Mucosa of rectum (tissue), 2 donors: ENCODE results near the gene PRDM5.

Source experiments
- H3K27ac ChIP-seq, 2 donors: one replicate each; pipeline ENCODE4 v1.7.0; 2013; ENCODE audit warnings: inconsistent platforms in 2 of 2, low read depth in 2 of 2, low read length in 2 of 2
- H3K27me3 ChIP-seq, 2 donors: one replicate each; pipeline ENCODE4 v1.7.0; 2013; ENCODE audit warnings: low read length in 2 of 2; ENCODE audit not compliant: control insufficient read depth in 2 of 2, insufficient read depth in 2 of 2
- H3K36me3 ChIP-seq, 2 donors: one replicate each; pipeline ENCODE4 v1.7.0; 2013; ENCODE audit warnings: low read length in 2 of 2; ENCODE audit not compliant: control insufficient read depth in 2 of 2, insufficient read depth in 2 of 2
- H3K4me1 ChIP-seq, 2 donors: one replicate each; pipeline ENCODE4 v1.7.0; 2013; ENCODE audit warnings: low read length in 2 of 2, mild to moderate bottlenecking in 1 of 2; ENCODE audit not compliant: control insufficient read depth in 2 of 2, insufficient read depth in 2 of 2
- H3K4me3 ChIP-seq, 2 donors: one replicate each; pipeline ENCODE4 v1.7.0; 2013; ENCODE audit warnings: low read length in 2 of 2
- H3K9ac ChIP-seq, 2 donors: one replicate each; pipeline ENCODE4 v1.7.0; 2013; ENCODE audit warnings: low read length in 2 of 2, low read depth in 1 of 2, mild to moderate bottlenecking in 1 of 2
- H3K9me3 ChIP-seq, 2 donors: one replicate each; pipeline ENCODE4 v1.7.0; 2013; ENCODE audit warnings: low read length in 2 of 2; ENCODE audit not compliant: control insufficient read depth in 2 of 2
- donor health status: healthy.
- donor health status: Normal muscosa, but diverticular disease.

PRDM5 gene

GRCh38 chr4:120829113-120829831 is 93.3 kb downstream of the PRDM5 start:
- H3K36me3 ChIP-seq = no peaks in the 10 kb centered on the region
- no peaks in the 10 kb centered on the region for H3K27me3 ChIP-seq
- H3K27ac ChIP-seq = no peak overlapping the region
- peaks cover 2 to 4% of the 10 kb centered on the region in 2 donors for H3K9me3 ChIP-seq
- H3K4me3 ChIP-seq = no peak overlapping the region
- H3K4me1 ChIP-seq = no peaks in the 10 kb centered on the region
- H3K9ac ChIP-seq = no peak overlapping the region

- Histone ChIP-seq H3K36me3 (no peaks in the 10 kb centered on the region), H3K27ac (no peak overlapping the region), H3K4me1 (no peaks in the 10 kb centered on the region), H3K9me3 (no peaks in the 10 kb centered on the region), H3K27me3 (no peaks in the 10 kb centered on the region), H3K9ac (no peak overlapping the region), H3K4me3 (no peak overlapping the region)
Observed at GRCh38 chr4:120826853-120827252, 95.7 kb downstream of the PRDM5 start.

- Histone ChIP-seq H3K27me3 (no peaks in the 10 kb centered on the region), H3K36me3 (no peaks in the 10 kb centered on the region), H3K9ac (no peak overlapping the region), H3K4me1 (no peaks in the 10 kb centered on the region), H3K4me3 (no peak overlapping the region), H3K9me3 (no peaks in the 10 kb centered on the region), H3K27ac (no peak overlapping the region)
Observed at GRCh38 chr4:120826449-120826848, 96.1 kb downstream of the PRDM5 start.

- no peaks in the 10 kb centered on the region for H3K9me3 ChIP-seq
- H3K27me3 ChIP-seq = no peaks in the 10 kb centered on the region
- no peak overlapping the region for H3K9ac ChIP-seq
- no peaks in the 10 kb centered on the region for H3K4me1 ChIP-seq
- no peak overlapping the region for H3K4me3 ChIP-seq
- no peaks in the 10 kb centered on the region for H3K36me3 ChIP-seq
- H3K27ac ChIP-seq = no peak overlapping the region
Observed at GRCh38 chr4:120824946-120825345, 97.6 kb downstream of the PRDM5 start.

- H3K27me3 ChIP-seq = no peaks in the 10 kb centered on the region
- H3K4me3 ChIP-seq = no peak overlapping the region
- no peaks in the 10 kb centered on the region for H3K36me3 ChIP-seq
- H3K27ac ChIP-seq = no peak overlapping the region
- no peaks in the 10 kb centered on the region for H3K9me3 ChIP-seq
- H3K4me1 ChIP-seq = no peaks in the 10 kb centered on the region
- no peak overlapping the region for H3K9ac ChIP-seq
Observed at GRCh38 chr4:120821977-120822376, 100.5 kb downstream of the PRDM5 start.

GRCh38 chr4:120821029-120821428 is 101.5 kb downstream of the PRDM5 start:
- Histone ChIP-seq H3K27me3 (no peaks in the 10 kb centered on the region), H3K4me1 (no peaks in the 10 kb centered on the region), H3K4me3 (no peak overlapping the region), H3K36me3 (no peaks in the 10 kb centered on the region), H3K9me3 (no peaks in the 10 kb centered on the region), H3K9ac (no peak overlapping the region), H3K27ac (no peak overlapping the region)

- no peak overlapping the region for H3K27ac ChIP-seq
Observed at GRCh38 chr4:120819805-120820437, 102.6 kb downstream of the PRDM5 start.

GRCh38 chr4:120816296-120816965 is 106.1 kb downstream of the PRDM5 start:
- Histone ChIP-seq H3K4me1 (no peaks in the 10 kb centered on the region), H3K4me3 (no peak overlapping the region), H3K27me3 (no peaks in the 10 kb centered on the region), H3K9ac (no peak overlapping the region), H3K9me3 (no peaks in the 10 kb centered on the region), H3K36me3 (no peaks in the 10 kb centered on the region), H3K27ac (no peak overlapping the region)

More at GRCh38 chr4:120819805-120820437, 102.6 kb downstream of the PRDM5 start:
- no peak overlapping the region for H3K4me3 ChIP-seq
- H3K9ac ChIP-seq = no peak overlapping the region
- no peaks in the 10 kb centered on the region for H3K4me1 ChIP-seq
- no peaks in the 10 kb centered on the region for H3K36me3 ChIP-seq
- no peaks in the 10 kb centered on the region for H3K27me3 ChIP-seq
- no peaks in the 10 kb centered on the region for H3K9me3 ChIP-seq

- Histone ChIP-seq H3K27me3 (no peaks in the 10 kb centered on the region), H3K27ac (no peak overlapping the region), H3K9me3 (no peaks in the 10 kb centered on the region), H3K9ac (no peak overlapping the region), H3K4me1 (no peaks in the 10 kb centered on the region), H3K4me3 (no peak overlapping the region), H3K36me3 (no peaks in the 10 kb centered on the region)
Observed at GRCh38 chr4:120815361-120815760, 107.2 kb downstream of the PRDM5 start.

- Histone ChIP-seq H3K9ac (no peak overlapping the region), H3K4me1 (no peaks in the 10 kb centered on the region), H3K27me3 (no peaks in the 10 kb centered on the region), H3K9me3 (no peaks in the 10 kb centered on the region), H3K4me3 (no peak overlapping the region), H3K36me3 (no peaks in the 10 kb centered on the region), H3K27ac (no peak overlapping the region)
Observed at GRCh38 chr4:120814886-120815285, 107.6 kb downstream of the PRDM5 start.
